Activated CD8-positive, alpha-beta T cell treated with anti-CD3 and anti-CD28 coated beads, Interleukin-2, amount 10 ng/mL, durations not matched to agents 7 days and 5 days (primary cell): Measurements from ENCODE around the gene IMMT. TPM values are rescaled to one million over a fixed set of nuclear protein-coding genes. Genes with fewer than 3 reads are reported as not detected.

Experiments used
- ATAC-seq: fragments of 150-1000 bp; cut with Tn5 transposase; one replicate; pipeline ENCODE4 v1.10.0; 2021; ENCODE audit warnings: moderate library complexity
- CTCF ChIA-PET: fragments of 350-600 bp; sonication (Branson Sonifier 250); formaldehyde crosslinking; loops from one replicate; lab custom pipeline; 2021; ENCODE audit warnings: antibody characterized with exemption; lab: Charles Lee
- POLR2A ChIA-PET: fragments of 350-600 bp; sonication (Branson Sonifier 250); formaldehyde crosslinking; loops from one replicate; lab custom pipeline; 2021; ENCODE audit warnings: antibody characterized with exemption; lab: Charles Lee
- DNase-seq: peaks from one replicate; pipeline ENCODE4 v3.0.0-alpha.2; 2020
- H3K27ac Mint-ChIP-seq: one replicate; pipeline ENCODE4 v1.8.0; 2021; ENCODE audit warnings: mild to moderate bottlenecking, mixed read lengths
- H3K27me3 Mint-ChIP-seq: one replicate; pipeline ENCODE4 v1.8.0; 2021; ENCODE audit warnings: low read depth, mixed read lengths
- H3K36me3 Mint-ChIP-seq: one replicate; pipeline ENCODE4 v1.8.0; 2021; ENCODE audit warnings: low read depth, mixed read lengths
- H3K4me1 Mint-ChIP-seq: one replicate; pipeline ENCODE4 v1.8.0; 2021; ENCODE audit warnings: low read depth, mixed read lengths
- H3K4me3 Mint-ChIP-seq: one replicate; pipeline ENCODE4 v1.8.0; 2021; ENCODE audit warnings: mild to moderate bottlenecking, mixed read lengths
- H3K9me3 Mint-ChIP-seq: one replicate; pipeline ENCODE4 v1.8.0; 2022; ENCODE audit warnings: mixed read lengths; ENCODE audit not compliant: insufficient read depth
- total RNA-seq, 2 experiments: library from RNA; stranded (reverse); gene quantifications; one replicate each; pipeline ENCODE4 v1.2.3, GENCODE V29; 2021

IMMT gene
- total RNA-seq, 2 experiments from 2014 or later: 126 to 132 TPM

DNA sequence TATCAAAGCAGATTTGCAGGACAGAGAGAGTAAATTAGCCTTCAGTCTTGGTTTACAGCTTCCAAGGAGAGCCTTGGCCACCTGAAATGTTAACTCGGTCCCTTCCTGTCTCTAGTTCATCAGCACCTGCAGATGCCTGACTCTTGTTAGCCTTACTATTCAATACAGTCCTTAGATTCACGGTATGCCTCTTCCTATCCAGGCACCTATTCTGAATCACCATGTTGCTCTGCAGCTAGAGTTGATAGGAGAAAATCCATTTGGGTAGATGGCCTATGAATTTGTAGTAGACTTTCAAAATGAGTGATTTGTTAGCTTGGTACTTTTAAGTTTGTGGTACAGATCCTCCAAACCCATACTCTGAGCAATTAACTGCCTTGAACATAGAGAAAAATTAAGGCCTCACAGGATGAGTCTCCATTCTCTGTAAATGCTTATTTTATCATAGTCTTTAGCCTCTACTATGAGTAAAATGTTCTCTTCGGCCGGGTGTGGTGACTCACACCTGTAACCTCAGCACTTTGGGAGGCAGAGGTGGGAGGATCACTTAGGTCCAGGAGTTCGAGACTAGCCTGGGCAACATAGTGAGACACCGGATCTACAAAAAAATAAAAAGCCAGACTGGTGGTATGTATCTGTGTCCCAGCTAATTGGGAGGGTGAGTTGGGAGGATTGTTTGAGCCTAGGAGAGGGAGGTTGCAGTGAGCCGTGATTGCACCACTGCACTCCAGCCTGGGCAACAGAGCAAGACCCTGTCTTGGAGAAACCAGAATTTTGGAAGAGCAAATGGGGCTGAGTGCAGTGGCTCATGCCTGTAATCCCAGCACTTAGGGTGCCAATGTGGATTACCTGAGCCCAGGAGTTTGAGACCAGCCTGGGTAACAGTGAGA lies 56.3 kb downstream of the IMMT start:
- DNase-seq (no peak), ATAC-seq (no peak)
- Mint-ChIP-seq H3K4me1 (no peaks in the 10 kb centered on the region), H3K36me3 (peaks cover 85% of the 10 kb centered on the region), H3K27me3 (no peaks in the 10 kb centered on the region), H3K27ac (no peak overlapping the region), H3K4me3 (no peak overlapping the region), H3K9me3 (no peaks in the 10 kb centered on the region)
- ChIA-PET POLR2A (interaction anchor here (0.7 kb wide), 1 partner anchor 33 kb away, joined by 3 read pairs; the partner anchor contains the start of genes POLR1A and PTCD3), CTCF (interaction anchor here (1.8 kb wide), 1 partner anchor 12 kb away, joined by 5 read pairs; no protein-coding TSS in a partner anchor)

DNA sequence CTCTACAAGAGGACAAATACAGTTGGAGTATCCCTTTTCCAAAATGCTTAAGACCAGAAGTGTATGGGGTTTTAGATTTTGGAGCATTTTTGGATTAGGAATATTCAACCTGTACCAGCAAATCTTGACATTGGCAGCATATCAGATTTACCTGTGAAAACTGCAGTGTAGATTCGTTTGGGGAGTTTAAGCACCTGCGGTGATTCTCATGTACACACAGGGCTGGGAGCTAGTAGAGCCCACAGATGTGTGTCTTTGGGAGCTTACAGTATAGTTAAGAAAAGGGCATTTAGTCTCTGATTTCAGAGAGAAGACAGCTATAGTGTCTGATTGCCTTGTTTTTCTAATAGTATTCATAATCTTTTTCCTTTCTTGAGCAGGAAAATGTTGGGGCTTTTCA lies 59.1 kb downstream of the IMMT start:
- ChIA-PET CTCF (interaction anchor here (0.9 to 1.9 kb wide), 4 partner anchors 10 to 407 kb away, joined by 3 to 8 read pairs (median 4); no protein-coding TSS in a partner anchor), POLR2A (no interaction called here)
- DNase-seq (no peak), ATAC-seq (no peak)
- Mint-ChIP-seq H3K27ac (no peak overlapping the region), H3K27me3 (no peaks in the 10 kb centered on the region), H3K4me3 (no peak overlapping the region), H3K9me3 (no peaks in the 10 kb centered on the region), H3K36me3 (peaks cover 92% of the 10 kb centered on the region), H3K4me1 (no peaks in the 10 kb centered on the region)

GRCh38 chr2:86135653-86136052 lies 59.6 kb downstream of the IMMT start:
- H3K4me1 Mint-ChIP-seq: no peaks in the 10 kb centered on the region
- DNase-seq: no peak
- no peak overlapping the region for H3K27ac Mint-ChIP-seq
- no peaks in the 10 kb centered on the region for H3K27me3 Mint-ChIP-seq
- ChIA-PET CTCF (interaction anchor here (0.9 to 1.7 kb wide), 2 partner anchors 9 to 407 kb away, joined by 3 to 4 read pairs; no protein-coding TSS in a partner anchor), POLR2A (no interaction called here)
- no peaks in the 10 kb centered on the region for H3K9me3 Mint-ChIP-seq
- no peak overlapping the region for H3K4me3 Mint-ChIP-seq
- peaks cover 93% of the 10 kb centered on the region for H3K36me3 Mint-ChIP-seq
- ATAC-seq: no peak

DNA sequence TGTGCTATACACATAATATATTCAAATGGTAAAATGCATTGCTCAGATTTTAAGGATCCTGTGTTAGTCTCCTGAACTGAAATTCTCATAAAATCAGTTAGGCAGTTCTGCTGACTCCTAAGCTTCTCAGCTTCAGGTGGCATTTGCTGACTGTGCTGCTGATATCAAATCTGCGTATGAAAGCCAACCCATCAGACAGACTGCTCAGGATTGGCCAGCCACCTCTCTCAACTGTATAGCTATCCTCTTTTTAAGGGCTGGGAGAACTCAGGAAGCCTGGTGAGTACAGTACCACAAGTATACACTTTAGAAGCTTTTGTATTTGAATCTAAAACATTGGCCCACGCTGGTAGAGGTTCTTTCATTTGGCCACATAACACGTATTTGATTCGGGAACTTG lies 60.6 kb downstream of the IMMT start:
- ChIA-PET POLR2A (no interaction called here), CTCF (interaction anchor here (1.3 to 1.9 kb wide), 2 partner anchors 86 to 497 kb away, joined by 3 to 4 read pairs; no protein-coding TSS in a partner anchor)
- H3K36me3 Mint-ChIP-seq: peaks cover 89% of the 10 kb centered on the region
- peak overlapping the region; percentile 12 for H3K27ac Mint-ChIP-seq
- H3K4me3 Mint-ChIP-seq: no peak overlapping the region
- no peak for ATAC-seq
- no peaks in the 10 kb centered on the region for H3K27me3 Mint-ChIP-seq
- no peaks in the 10 kb centered on the region for H3K9me3 Mint-ChIP-seq
- no peak for DNase-seq
- H3K4me1 Mint-ChIP-seq: no peaks in the 10 kb centered on the region

DNA sequence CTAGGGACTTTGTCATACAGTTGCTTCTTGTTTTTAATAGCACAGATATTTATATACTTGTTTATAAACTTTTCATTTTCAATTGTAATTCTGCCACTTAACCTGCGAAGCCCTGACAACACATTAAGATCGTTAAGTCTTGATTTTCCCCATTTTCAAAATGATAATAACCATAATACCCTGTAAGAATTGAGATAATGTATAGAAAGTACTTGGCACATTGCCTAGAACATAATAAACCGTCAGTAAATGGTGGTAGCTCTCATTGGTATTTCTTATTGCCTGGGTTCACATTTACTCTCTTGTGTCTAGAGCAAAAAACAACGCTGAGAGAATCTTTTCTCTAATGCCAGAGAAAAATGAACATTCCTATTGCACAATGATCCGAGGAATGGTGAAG lies 70.6 kb downstream of the IMMT start:
- H3K4me1 Mint-ChIP-seq: no peaks in the 10 kb centered on the region
- ATAC-seq: no peak
- H3K27ac Mint-ChIP-seq: no peak overlapping the region
- ChIA-PET CTCF (interaction anchor here (1.4 kb wide), 1 partner anchor 96 kb away, joined by 4 read pairs; no protein-coding TSS in a partner anchor), POLR2A (interaction anchor here (1.4 kb wide), 1 partner anchor 18 kb away, joined by 3 read pairs; the partner anchor contains the start of gene PTCD3)
- DNase-seq: no peak
- H3K36me3 Mint-ChIP-seq: peaks cover 68% of the 10 kb centered on the region
- no peaks in the 10 kb centered on the region for H3K9me3 Mint-ChIP-seq
- no peak overlapping the region for H3K4me3 Mint-ChIP-seq
- H3K27me3 Mint-ChIP-seq: no peaks in the 10 kb centered on the region

GRCh38 chr2:86123328-86123925 lies 71.8 kb downstream of the IMMT start:
- peaks cover 67% of the 10 kb centered on the region for H3K36me3 Mint-ChIP-seq
- H3K27me3 Mint-ChIP-seq: no peaks in the 10 kb centered on the region
- H3K27ac Mint-ChIP-seq: no peak overlapping the region
- H3K4me1 Mint-ChIP-seq: no peaks in the 10 kb centered on the region
- ATAC-seq: no peak
- no peak for DNase-seq
- H3K9me3 Mint-ChIP-seq: no peaks in the 10 kb centered on the region
- POLR2A ChIA-PET: interaction anchor here (1.4 kb wide), 1 partner anchor 17 kb away, joined by 3 read pairs; the partner anchor contains the start of gene PTCD3
- CTCF ChIA-PET: no interaction called here
- no peak overlapping the region for H3K4me3 Mint-ChIP-seq

- Mint-ChIP-seq H3K9me3 (no peaks in the 10 kb centered on the region), H3K4me1 (no peaks in the 10 kb centered on the region), H3K27me3 (no peaks in the 10 kb centered on the region), H3K36me3 (peaks cover 65% of the 10 kb centered on the region), H3K27ac (no peak overlapping the region), H3K4me3 (no peak overlapping the region)
- ChIA-PET POLR2A (no interaction called here), CTCF (interaction anchor here (2.2 kb wide), 1 partner anchor 294 kb away, joined by 6 read pairs; no protein-coding TSS in a partner anchor)
- ATAC-seq: no peak
- DNase-seq: no peak
Observed at GRCh38 chr2:86118130-86118529, 77.1 kb downstream of the IMMT start.

- ChIA-PET CTCF (interaction anchor here (1.0 to 2.4 kb wide), 5 partner anchors 19 to 470 kb away, joined by 4 to 15 read pairs (median 8); no protein-coding TSS in a partner anchor), POLR2A (interaction anchor here (0.9 to 2.1 kb wide), 6 partner anchors 8 to 280 kb away, joined by 3 to 14 read pairs (median 8); no protein-coding TSS in a partner anchor)
- Mint-ChIP-seq H3K4me3 (peak overlapping the region; percentile 92), H3K4me1 (peaks cover 41% of the 10 kb centered on the region), H3K27ac (peak overlapping the region; percentile 99), H3K9me3 (peaks cover 4% of the 10 kb centered on the region), H3K36me3 (peaks cover 58% of the 10 kb centered on the region), H3K27me3 (no peaks in the 10 kb centered on the region)
- DNase-seq (no peak), ATAC-seq (no peak)
Observed at GRCh38 chr2:86107031-86107430, 88.2 kb downstream of the IMMT start.

- Mint-ChIP-seq H3K9me3 (peaks cover 5% of the 10 kb centered on the region), H3K4me3 (peak within 1 kb of the TSS; percentile 92), H3K27me3 (no peaks in the 10 kb centered on the region), H3K27ac (peak within 1 kb of the TSS; percentile 99), H3K4me1 (peaks cover 46% of the 10 kb centered on the region), H3K36me3 (peaks cover 60% of the 10 kb centered on the region)
- POLR2A ChIA-PET: interaction anchor here (0.7 to 2.1 kb wide), 20 partner anchors 9 to 362 kb away, joined by 3 to 14 read pairs (median 4); partner anchors contain the start of gene IMMT
- ATAC-seq (peak; percentile 93), DNase-seq (peak; percentile 98)
- CTCF ChIA-PET: interaction anchor here (0.6 to 2.4 kb wide), 12 partner anchors 14 to 469 kb away, joined by 3 to 15 read pairs (median 4); partner anchors contain the start of genes IMMT and ST3GAL5
Observed at GRCh38 chr2:86105969-86106945, 89.0 kb downstream of the IMMT start, which contains the start of gene PTCD3. TSS of gene PTCD3 (plus strand) at chr2:86106235. CDS start at chr2:86106248, 13 bp downstream.

DNA sequence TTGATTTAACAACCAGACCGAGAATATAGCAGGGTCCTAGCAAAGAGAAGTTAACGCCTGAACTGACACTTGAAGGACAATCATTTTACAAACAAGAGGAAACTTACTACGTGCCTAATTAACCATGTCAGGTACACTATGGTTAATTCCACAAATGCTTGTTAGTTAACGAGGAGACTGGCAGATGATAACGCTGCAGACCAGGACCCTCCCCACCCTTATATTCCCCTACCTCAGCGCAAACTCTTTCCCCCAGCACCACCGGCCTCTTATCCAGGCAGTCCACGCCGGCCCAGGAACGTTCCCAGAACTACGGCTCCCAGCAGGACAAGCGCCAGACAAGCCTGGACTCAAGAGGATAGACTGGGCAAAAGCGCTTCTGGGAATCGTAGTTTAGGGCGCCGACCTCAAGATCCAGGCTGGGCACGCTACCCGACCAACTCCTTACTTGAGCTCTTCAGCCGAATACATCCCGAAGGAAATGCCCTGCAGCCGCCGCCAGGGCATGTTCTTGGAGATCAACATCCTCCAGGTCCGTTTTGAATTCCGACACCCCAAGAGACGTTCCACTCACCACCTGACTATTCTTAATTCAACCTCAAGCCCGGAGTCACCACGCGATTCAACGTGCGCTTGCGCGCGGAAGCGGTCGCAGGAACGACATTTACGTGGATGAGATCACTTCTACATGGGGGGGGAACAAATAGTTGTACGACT lies 89.9 kb downstream of the IMMT start, which contains the start of gene POLR1A:
Gene POLR1A (minus strand): TSS at position 635 of the 717 bp plus-strand sequence. CDS start 110 bp downstream, at position 525.
- Mint-ChIP-seq H3K4me3 (peak within 1 kb of the TSS; percentile 92), H3K27ac (peak within 1 kb of the TSS; percentile 99), H3K36me3 (peaks cover 60% of the 10 kb centered on the region), H3K9me3 (peaks cover 5% of the 10 kb centered on the region), H3K27me3 (no peaks in the 10 kb centered on the region), H3K4me1 (peaks cover 46% of the 10 kb centered on the region)
- DNase-seq (peak; percentile 91), ATAC-seq (peak; percentile 85)
- ChIA-PET POLR2A (interaction anchor here (0.7 to 2.1 kb wide), 18 partner anchors 9 to 363 kb away, joined by 3 to 14 read pairs (median 4); partner anchors contain the start of gene IMMT), CTCF (interaction anchor here (0.6 to 2.4 kb wide), 12 partner anchors 14 to 468 kb away, joined by 3 to 15 read pairs (median 4); partner anchors contain the start of genes IMMT and ST3GAL5)
